ENCODE measurements around the gene SLC17A2. TPM values are rescaled to one million over a fixed set of nuclear protein-coding genes. Genes with fewer than 3 reads are reported as not detected.
A peak's percentile ranks its signal among the peaks of the same experiment; 100 is the strongest.
"Not testable (repeated sequence)": the region's sequence is repeated elsewhere in the genome, so short reads cannot be mapped to it uniquely, and the experiment has no call there.

Gene SLC17A2
- total RNA-seq, 2 donors from 2014 or later = not detected

- Mint-ChIP-seq H3K36me3 (no peaks in the 10 kb centered on the region), H3K4me1 (ENCODE audit: low read depth in 2 of 2) (peaks cover 11 to 18% of the 10 kb centered on the region in 2 donors)
- peak; percentile 83 to 92 for ATAC-seq
Measured at GRCh38 chr6:25944688-25945574, 14.4 kb upstream of the SLC17A2 start.

GRCh38 chr6:25943887-25944286 lies 13.4 kb upstream of the SLC17A2 start:
- ATAC-seq = no peak
- Mint-ChIP-seq H3K4me1 (ENCODE audit: low read depth in 2 of 2) (peaks cover 11 to 18% of the 10 kb centered on the region in 2 donors), H3K36me3 (no peaks in the 10 kb centered on the region), H3K27ac (no peak overlapping the region), H3K4me3 (no peak overlapping the region), H3K9me3 (no peaks in the 10 kb centered on the region), H3K27me3 (peaks cover 15% of the 10 kb centered on the region in 2 donors)
- DNase-seq (ENCODE audit: low spot score) = no peak

More at GRCh38 chr6:25944688-25945574, 14.4 kb upstream of the SLC17A2 start:
- Mint-ChIP-seq H3K27me3 (peaks cover 15% of the 10 kb centered on the region in 2 donors), H3K9me3 (no peaks in the 10 kb centered on the region), H3K4me3 (peak overlapping the region; percentile 30), H3K27ac (no peak overlapping the region)
- DNase-seq (ENCODE audit: low spot score) = no peak

GRCh38 chr6:25942561-25943147 lies 12.2 kb upstream of the SLC17A2 start:
- Mint-ChIP-seq H3K9me3 (no peaks in the 10 kb centered on the region), H3K36me3 (no peaks in the 10 kb centered on the region), H3K27ac (no peak overlapping the region), H3K27me3 (peaks cover 15 to 17% of the 10 kb centered on the region in 2 donors), H3K4me3 (no peak overlapping the region), H3K4me1 (ENCODE audit: low read depth in 2 of 2) (peaks cover 11 to 18% of the 10 kb centered on the region in 2 donors)
- ATAC-seq = no peak
- no peak for DNase-seq (ENCODE audit: low spot score)

GRCh38 chr6:25939593-25939992 lies 9.1 kb upstream of the SLC17A2 start:
- peaks cover 2% of the 10 kb centered on the region in 2 donors for H3K4me1 Mint-ChIP-seq (ENCODE audit: low read depth in 2 of 2)
- ATAC-seq (no peak), DNase-seq (ENCODE audit: low spot score) (no peak)
- no peak overlapping the region for H3K4me3 Mint-ChIP-seq
- H3K27ac Mint-ChIP-seq = no peak overlapping the region
- no peaks in the 10 kb centered on the region for H3K9me3 Mint-ChIP-seq
- peaks cover 15 to 17% of the 10 kb centered on the region in 2 donors for H3K27me3 Mint-ChIP-seq
- no peaks in the 10 kb centered on the region for H3K36me3 Mint-ChIP-seq

- H3K27ac Mint-ChIP-seq = no peak overlapping the region
- no peaks in the 10 kb centered on the region for H3K4me1 Mint-ChIP-seq (ENCODE audit: low read depth in 2 of 2)
- H3K27me3 Mint-ChIP-seq = peaks cover 18 to 19% of the 10 kb centered on the region in 2 donors
- ATAC-seq = no peak
- DNase-seq (ENCODE audit: low spot score) = no peak
- no peak overlapping the region for H3K4me3 Mint-ChIP-seq
- H3K9me3 Mint-ChIP-seq = no peaks in the 10 kb centered on the region
- H3K36me3 Mint-ChIP-seq = no peaks in the 10 kb centered on the region
Measured at GRCh38 chr6:25935953-25936352, 5.5 kb upstream of the SLC17A2 start.

DNA sequence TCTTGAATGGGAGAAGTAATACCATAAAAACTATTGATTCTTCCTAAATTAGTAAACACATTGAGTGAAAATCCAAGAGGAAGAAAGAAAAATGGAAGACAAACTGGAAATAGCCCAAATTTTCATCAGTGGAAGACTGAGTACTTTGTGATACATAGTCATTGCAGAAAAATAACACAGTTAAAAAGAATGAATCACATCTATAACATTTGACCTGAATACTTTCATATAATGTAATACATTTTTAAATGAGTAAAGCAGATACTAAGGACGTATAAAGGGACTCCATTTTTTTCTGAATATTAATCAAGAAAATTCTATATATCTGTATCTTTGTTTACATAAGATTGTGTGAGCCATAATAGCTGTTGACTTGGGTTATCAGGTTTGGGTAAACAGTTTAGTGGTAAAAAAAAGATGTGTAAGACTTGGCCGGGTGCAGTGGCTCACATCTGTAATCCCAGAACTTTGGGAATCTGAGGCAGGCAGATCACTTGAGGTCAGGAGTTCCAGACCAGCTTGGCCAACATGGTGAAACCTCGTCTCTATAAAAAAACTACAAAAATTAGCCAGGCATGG lies 4.3 kb upstream of the SLC17A2 start:
- ATAC-seq = no peak
- Mint-ChIP-seq H3K27ac (no peak overlapping the region), H3K4me1 (ENCODE audit: low read depth in 2 of 2) (no peaks in the 10 kb centered on the region), H3K27me3 (peaks cover 18 to 20% of the 10 kb centered on the region in 2 donors), H3K4me3 (no peak overlapping the region), H3K36me3 (no peaks in the 10 kb centered on the region), H3K9me3 (no peaks in the 10 kb centered on the region)
- no peak for DNase-seq (ENCODE audit: low spot score)

- H3K4me3 Mint-ChIP-seq = no peak overlapping the region
Measured at GRCh38 chr6:25934156-25934555, 3.7 kb upstream of the SLC17A2 start.

DNA sequence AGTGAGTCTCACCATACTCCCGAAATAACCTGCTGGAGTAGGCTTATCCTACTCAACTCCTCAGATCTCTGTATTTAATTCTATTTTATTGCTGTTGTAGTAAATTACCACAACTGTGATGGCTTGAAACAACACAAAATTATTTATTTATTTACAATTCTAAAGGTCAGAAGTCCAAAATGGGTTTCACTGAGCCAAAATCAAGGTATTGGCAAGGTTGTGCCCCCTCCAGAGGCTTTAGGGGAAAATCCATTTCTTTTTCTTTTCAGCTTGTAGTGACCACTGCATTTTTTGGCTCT lies 869 bp upstream of the SLC17A2 start:
- Mint-ChIP-seq H3K27ac (no peak overlapping the region), H3K9me3 (no peaks in the 10 kb centered on the region), H3K36me3 (no peaks in the 10 kb centered on the region), H3K4me3 (no peak overlapping the region), H3K4me1 (ENCODE audit: low read depth in 2 of 2) (no peaks in the 10 kb centered on the region), H3K27me3 (peaks cover 11 to 20% of the 10 kb centered on the region in 2 donors)
- no peak for ATAC-seq
- DNase-seq (ENCODE audit: low spot score) = no peak

More at GRCh38 chr6:25934156-25934555, 3.7 kb upstream of the SLC17A2 start:
- no peak overlapping the region for H3K27ac Mint-ChIP-seq
- H3K4me1 Mint-ChIP-seq (ENCODE audit: low read depth in 2 of 2) = no peaks in the 10 kb centered on the region
- H3K36me3 Mint-ChIP-seq = no peaks in the 10 kb centered on the region
- no peaks in the 10 kb centered on the region for H3K9me3 Mint-ChIP-seq
- ATAC-seq (no peak), DNase-seq (ENCODE audit: low spot score) (no peak)
- peaks cover 18 to 20% of the 10 kb centered on the region in 2 donors for H3K27me3 Mint-ChIP-seq

DNA sequence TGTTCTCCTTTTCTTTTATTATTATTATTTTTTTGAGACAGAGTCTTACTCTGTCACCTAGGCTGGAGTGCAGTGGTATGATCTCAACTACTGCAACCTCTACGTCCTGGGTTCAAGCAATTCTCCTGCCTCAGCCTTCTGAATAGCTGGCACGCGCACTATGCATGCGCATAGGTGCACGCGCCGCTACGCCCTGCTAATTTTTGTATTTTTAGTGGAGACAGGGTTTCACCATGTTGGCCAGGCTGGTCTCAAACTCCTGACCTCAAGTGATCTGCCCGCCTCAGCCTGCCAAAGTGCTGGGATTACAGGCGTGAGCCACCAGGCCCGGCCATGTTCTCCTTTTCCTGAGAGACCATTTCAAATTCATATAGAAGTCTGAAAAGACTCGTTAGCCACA lies 706 bp downstream of the SLC17A2 start:
- not testable (repeated sequence) for ATAC-seq; H3K9me3 Mint-ChIP-seq; H3K36me3 Mint-ChIP-seq; H3K4me3 Mint-ChIP-seq; DNase-seq (ENCODE audit: low spot score); H3K27ac Mint-ChIP-seq; H3K4me1 Mint-ChIP-seq (ENCODE audit: low read depth in 2 of 2)
- peaks cover 9 to 19% of the 10 kb centered on the region in 2 donors for H3K27me3 Mint-ChIP-seq

DNA sequence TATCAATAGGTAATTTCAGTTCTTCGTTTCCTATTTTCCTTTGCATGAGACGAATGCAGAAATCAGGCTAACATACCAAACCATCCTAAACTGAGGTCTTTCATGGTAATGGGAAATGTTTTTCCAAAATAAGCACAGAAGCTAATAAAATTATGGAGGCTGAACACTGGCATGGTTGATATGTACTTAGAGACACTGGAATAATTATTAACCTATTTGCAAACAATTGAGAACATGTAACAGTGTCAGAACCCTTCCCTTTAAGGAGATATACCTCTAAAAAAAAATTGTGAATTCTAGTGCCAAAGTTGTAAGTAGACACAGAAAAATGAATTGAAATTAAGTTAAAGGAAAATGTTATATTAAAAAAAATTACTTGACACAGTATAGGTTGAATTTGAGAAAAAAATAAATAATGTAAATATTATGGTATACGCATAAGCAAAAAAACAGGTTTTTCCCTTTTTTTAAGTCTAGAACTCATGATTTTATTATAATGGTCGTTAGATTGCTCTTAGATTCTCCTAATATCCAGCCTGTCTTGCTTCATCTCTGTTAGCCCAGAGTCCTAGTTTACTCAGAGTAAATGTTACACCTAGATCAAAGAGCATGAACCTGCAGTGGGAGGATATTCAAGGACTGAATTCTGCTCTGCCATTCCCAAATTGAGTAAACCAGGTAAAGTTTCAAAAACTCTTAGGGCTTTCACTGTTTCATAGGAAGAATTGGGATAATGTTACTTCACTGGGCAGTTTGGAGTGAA lies 1.7 kb downstream of the SLC17A2 start:
- no peak for ATAC-seq
- Mint-ChIP-seq H3K27ac (no peak overlapping the region), H3K36me3 (no peaks in the 10 kb centered on the region), H3K4me3 (no peak overlapping the region), H3K27me3 (peaks cover 6 to 9% of the 10 kb centered on the region in 2 donors), H3K4me1 (ENCODE audit: low read depth in 2 of 2) (no peaks in the 10 kb centered on the region), H3K9me3 (no peaks in the 10 kb centered on the region)
- DNase-seq (ENCODE audit: low spot score) = no peak

GRCh38 chr6:25927756-25928216 lies 2.7 kb downstream of the SLC17A2 start:
- H3K4me1 Mint-ChIP-seq (ENCODE audit: low read depth in 2 of 2) = no peaks in the 10 kb centered on the region
- peaks cover 6 to 9% of the 10 kb centered on the region in 2 donors for H3K27me3 Mint-ChIP-seq
- H3K9me3 Mint-ChIP-seq = no peaks in the 10 kb centered on the region
- no peaks in the 10 kb centered on the region for H3K36me3 Mint-ChIP-seq
- no peak for DNase-seq (ENCODE audit: low spot score)
- H3K4me3 Mint-ChIP-seq = no peak overlapping the region
- no peak for ATAC-seq
- H3K27ac Mint-ChIP-seq = no peak overlapping the region

DNA sequence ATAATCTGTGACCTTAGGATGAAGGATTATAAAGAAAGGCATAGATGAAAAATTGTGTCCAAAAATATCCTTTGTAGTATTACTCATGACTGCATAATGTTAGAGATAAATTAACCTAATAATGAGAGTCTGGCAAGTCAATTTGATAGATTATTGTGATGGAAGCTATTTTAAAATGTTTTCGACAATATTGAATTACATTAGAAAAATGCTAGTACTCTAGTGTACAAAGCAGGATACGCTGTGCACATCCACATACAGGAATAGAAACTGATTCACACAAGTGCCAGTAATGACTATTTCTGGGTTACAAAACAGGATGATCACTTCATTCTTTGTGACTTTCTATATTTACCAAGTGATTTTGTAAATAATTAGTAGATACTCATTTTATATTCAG lies 3.3 kb downstream of the SLC17A2 start:
- no peaks in the 10 kb centered on the region for H3K4me1 Mint-ChIP-seq (ENCODE audit: low read depth in 2 of 2)
- H3K36me3 Mint-ChIP-seq = no peaks in the 10 kb centered on the region
- H3K27ac Mint-ChIP-seq = no peak overlapping the region
- ATAC-seq (no peak), DNase-seq (ENCODE audit: low spot score) (no peak)
- H3K9me3 Mint-ChIP-seq = no peaks in the 10 kb centered on the region
- no peak overlapping the region for H3K4me3 Mint-ChIP-seq
- H3K27me3 Mint-ChIP-seq = peaks cover 7 to 9% of the 10 kb centered on the region in 2 donors

GRCh38 chr6:25925876-25926275 lies 4.6 kb downstream of the SLC17A2 start:
- Mint-ChIP-seq H3K9me3 (no peaks in the 10 kb centered on the region), H3K27me3 (peaks cover under 1 to 3% of the 10 kb centered on the region in 2 donors), H3K4me1 (ENCODE audit: low read depth in 2 of 2) (no peaks in the 10 kb centered on the region), H3K36me3 (no peaks in the 10 kb centered on the region), H3K4me3 (no peak overlapping the region), H3K27ac (no peak overlapping the region)
- ATAC-seq (no peak), DNase-seq (ENCODE audit: low spot score) (no peak)
